Fibroblast of pulmonary artery (primary cell): ENCODE data around the gene ASXL1.
A peak's percentile ranks its signal among the peaks of the same experiment; 100 is the strongest.

Experiments used
- DNase-seq: peaks from one replicate; pipeline ENCODE4 v3.0.0-alpha.2; 2010; ENCODE audit warnings: low read depth
- H3K4me3 ChIP-seq: replicated peaks from 2 replicates; pipeline ENCODE4 v1.5.1; 2011; ENCODE audit warnings: low read depth, mild to moderate bottlenecking, control low read depth, low read length, moderate library complexity
- TF ChIP-seq, protein P1 (sequence below): IDR thresholded peaks from 2 replicates; pipeline ENCODE4 v1.5.1; 2011; ENCODE audit warnings: mild to moderate bottlenecking, control low read depth, low read length, inconsistent platforms; ENCODE audit errors: missing control alignments

ASXL1 gene

DNA sequence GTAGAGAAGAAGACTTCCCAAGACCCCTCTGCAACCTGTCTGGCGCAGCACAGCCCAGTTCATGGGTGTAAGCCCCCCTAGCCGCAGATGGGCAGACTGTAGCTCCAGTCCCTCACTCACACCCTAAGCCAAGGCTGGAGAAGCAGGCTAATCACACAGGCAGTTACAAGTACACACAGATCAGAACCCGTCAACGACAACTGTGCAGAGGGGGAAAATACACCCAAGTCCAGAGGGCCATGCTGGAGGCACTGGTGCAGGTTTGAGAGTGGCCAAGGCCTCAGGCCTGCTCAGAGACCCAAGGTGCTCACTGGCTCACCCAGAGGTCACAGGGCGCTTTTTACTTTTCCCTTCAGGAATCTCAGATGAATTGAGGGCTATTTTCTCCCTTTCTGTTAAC, 120.9 kb downstream of the ASXL1 start:
- DNase-seq, result no peak
- H3K4me3 ChIP-seq, result no peak overlapping the region
- TF ChIP-seq, protein P1, sequence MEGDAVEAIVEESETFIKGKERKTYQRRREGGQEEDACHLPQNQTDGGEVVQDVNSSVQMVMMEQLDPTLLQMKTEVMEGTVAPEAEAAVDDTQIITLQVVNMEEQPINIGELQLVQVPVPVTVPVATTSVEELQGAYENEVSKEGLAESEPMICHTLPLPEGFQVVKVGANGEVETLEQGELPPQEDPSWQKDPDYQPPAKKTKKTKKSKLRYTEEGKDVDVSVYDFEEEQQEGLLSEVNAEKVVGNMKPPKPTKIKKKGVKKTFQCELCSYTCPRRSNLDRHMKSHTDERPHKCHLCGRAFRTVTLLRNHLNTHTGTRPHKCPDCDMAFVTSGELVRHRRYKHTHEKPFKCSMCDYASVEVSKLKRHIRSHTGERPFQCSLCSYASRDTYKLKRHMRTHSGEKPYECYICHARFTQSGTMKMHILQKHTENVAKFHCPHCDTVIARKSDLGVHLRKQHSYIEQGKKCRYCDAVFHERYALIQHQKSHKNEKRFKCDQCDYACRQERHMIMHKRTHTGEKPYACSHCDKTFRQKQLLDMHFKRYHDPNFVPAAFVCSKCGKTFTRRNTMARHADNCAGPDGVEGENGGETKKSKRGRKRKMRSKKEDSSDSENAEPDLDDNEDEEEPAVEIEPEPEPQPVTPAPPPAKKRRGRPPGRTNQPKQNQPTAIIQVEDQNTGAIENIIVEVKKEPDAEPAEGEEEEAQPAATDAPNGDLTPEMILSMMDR, result no peak

DNA sequence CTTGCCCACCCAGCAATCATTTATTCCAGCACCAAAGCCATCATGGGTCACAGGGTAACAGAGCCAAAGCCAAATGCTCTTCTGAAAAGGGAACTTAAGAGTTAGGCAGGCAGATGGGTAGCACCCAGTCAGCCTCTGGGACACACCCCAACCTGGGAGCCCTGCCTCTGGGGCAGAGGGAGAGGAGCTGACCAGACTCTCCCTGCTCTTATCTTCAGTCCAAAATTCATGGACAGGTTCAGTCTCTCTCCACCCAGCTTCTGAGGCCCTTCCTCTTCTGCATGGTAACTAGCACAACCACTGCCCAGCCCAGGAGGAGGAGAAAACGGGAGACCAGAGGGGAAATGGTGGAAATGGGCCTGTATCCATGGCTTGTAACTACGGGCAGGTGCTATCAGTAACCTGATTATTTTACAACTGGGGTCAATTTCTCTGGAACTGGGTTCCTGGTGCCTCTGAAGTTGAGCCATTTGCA, 121.6 kb downstream of the ASXL1 start:
- DNase-seq, result no peak
- H3K4me3 ChIP-seq, result no peak overlapping the region
- TF ChIP-seq, protein P1, result no peak

DNA sequence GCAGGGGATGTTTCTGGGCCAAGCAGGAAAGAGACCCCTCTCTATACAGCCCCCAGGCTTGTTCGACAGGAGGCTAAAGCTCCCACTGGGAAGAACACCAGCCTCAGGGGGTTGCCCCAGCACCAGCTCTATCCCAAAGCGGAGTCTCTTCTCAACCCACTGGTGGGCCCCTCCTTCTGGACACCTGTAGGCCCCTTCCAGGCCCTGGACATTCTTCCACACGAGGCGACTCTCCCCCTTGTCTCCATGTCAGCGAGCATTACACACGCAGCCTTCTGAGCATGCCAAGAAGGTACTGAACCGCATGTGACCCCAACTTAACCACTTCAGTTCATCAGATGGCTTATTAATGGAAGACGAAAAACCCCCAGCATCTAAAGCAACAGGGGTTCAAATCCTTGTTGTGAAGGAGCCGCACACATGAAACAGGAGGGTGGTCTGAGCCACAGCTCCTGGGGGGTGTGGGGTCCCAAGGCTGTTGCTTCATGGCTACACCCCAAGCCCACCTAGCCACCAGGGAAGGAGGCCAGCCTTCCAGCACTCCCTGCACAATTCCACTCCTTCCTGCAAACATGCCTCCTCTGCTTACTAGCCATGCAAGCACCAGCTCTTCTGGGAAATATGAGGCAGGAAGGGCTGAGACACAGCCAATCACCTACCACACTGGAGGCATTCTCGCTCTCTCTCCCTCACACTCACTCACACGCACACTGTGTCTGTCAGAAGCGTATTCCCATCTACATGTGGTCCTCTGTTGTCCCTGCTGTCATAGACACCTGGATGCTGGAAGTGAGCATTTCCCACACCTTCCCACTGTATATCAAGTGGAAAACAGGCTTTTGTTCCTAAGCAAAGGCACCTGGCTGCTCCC, 122.5 kb downstream of the ASXL1 start:
- DNase-seq, result no peak
- peak overlapping the region; percentile 70 for H3K4me3 ChIP-seq
- TF ChIP-seq, protein P1, result no peak

DNA sequence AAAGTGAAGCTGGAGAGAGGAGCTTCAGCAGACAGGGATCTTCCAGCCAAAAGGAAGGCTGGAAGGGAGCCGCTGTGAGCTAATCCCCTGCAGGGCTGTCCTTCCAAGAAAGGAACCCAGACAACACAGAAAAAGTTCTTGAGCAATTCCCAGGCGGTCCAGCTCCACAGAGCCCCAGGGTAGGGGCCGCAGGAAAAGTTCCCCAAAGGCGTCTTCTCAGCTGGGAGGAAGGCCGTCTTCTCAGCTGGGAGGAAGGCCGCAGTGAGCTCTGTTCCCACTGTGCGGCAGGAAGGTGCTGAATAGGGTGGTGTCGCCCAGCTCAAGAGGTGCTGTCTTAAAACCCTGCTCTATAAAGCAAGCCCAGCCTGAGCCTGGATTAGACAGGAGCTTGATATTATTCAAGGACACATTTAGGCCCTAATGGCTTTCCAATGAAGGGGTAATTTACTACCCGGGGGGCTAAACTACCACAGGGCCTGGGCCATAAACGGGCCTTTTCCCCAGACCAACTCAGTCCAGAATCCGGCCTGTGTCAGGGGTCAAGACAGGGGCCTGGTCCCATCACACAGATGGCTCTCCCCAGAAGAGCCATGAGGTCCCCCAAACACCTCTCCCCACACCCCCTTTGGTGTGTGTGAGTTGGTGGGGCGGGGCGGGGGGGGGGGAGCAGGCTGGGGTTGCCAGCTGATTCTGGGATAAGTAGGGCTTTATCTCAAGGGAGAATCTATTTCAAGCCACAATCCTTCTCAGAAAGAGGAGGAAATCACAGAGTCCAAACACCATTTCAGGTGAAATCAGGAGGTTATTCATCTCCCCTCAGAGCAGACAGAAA, 123.4 kb downstream of the ASXL1 start:
- no peak for DNase-seq
- peak overlapping the region; percentile 70 for H3K4me3 ChIP-seq
- TF ChIP-seq, protein P1, result no peak

DNA sequence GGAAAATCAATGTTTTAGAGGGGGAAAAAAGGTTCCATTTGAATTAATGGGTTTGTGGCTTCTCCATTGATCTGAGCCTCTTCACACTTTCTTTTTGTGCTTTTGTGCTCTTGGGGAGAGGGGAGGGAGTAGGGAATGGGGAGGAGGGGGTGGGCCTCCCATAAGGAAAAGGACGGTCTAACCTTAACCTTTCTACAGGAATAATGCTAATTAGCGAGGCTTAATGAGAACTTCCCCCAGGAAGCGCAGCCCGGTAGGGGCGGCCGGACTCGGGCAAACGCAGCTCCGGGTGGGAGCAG, 124.0 kb downstream of the ASXL1 start:
- DNase-seq, result no peak
- TF ChIP-seq, protein P1, result no peak
- H3K4me3 ChIP-seq, result peak overlapping the region; percentile 70

DNA sequence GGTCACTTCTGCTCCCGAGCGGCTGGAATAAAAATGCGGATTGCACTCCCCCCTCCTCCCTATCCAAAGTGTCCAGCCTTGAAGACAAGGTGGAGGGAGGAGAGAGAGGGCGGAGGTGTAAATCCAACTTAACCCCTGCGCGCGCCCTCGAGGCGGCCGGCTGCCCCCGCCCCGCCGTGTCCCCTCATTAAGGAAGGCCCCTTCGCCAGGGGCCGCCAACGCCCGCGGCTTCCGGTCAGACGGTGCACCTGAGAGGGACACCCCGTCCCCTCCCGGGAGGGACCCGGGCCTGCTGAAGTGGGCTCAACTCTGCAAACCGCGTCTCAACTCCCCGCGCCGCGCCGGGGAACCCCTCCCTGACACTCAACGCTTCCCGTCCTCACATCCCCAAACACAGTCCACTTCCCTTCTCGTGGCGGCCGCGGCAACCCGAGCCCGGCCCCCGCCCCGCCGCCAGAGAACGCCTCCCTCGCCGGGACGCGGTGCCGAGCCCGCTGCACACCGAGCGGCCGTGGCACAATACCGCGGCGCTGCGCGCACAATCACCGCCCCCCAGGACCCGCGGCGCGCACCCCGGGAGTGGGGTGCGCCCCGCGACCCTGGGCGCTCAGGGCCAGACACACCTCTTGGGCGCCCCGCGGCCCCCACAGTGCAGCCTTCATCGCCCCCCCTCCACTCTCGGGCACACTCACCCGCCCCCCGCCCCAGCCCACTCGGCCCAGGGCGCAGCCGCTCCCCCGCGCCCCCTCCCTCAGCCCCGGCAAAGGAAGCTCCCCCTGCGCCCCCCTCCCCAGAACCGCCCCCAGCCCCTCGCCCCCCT, 124.5 kb downstream of the ASXL1 start:
- TF ChIP-seq, protein P1, result no peak
- DNase-seq, result no peak
- peak overlapping the region; percentile 70 for H3K4me3 ChIP-seq
